GM20431 (cell line): ENCODE measurements around the gene GRIP2.

Source experiments
- in situ Hi-C: fragments of 300-500 bp; cut with MseI, MboI; formaldehyde crosslinking; loops from one replicate; pipeline ENCODE4 v1.15.0; 2020; ENCODE audit warnings: low sequenced_read_pairs; ENCODE audit not compliant: unreplicated experiment

Gene GRIP2

DNA sequence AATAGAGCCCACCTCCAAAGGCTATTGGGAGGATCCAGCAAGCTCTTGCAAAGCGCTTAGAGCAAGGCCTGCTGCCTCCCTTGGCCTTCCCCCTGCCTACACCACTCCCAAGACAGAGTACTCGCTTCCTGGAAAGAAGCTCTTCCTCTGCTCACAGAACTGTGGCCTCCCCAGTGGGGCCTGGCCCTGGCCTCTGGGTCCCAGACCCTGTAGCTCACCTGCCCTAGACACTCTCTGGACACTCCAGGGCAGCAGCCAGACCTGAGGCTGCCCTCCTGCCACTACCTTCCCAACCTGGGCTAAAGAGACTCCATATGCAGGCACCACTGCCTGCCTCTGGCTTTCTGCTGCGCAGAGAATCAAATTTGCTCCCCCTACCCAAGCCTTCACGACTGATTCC is 49.9 kb downstream of the GRIP2 start:
- in situ Hi-C loops = no loop called here

DNA sequence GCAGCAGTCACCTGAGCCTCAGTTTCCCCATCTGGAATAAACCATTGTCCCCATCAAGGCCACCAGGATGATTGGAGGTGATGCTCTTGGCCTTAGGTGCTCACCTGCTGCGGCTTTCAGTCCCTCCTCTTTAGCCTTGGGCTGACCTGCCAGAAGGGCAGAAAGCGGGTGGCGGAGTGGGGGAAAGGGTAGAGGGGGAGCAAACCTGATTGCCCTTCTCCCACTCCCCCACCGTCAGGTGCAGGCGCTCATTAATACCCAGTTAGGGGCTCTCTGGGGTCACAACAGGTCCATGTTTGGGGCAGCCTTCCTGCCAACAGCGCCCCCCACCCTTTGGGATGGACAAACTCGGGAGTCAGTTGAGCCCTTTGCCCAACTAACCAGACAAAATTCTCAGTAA is 50.5 kb downstream of the GRIP2 start:
- in situ Hi-C loops = no loop called here

DNA sequence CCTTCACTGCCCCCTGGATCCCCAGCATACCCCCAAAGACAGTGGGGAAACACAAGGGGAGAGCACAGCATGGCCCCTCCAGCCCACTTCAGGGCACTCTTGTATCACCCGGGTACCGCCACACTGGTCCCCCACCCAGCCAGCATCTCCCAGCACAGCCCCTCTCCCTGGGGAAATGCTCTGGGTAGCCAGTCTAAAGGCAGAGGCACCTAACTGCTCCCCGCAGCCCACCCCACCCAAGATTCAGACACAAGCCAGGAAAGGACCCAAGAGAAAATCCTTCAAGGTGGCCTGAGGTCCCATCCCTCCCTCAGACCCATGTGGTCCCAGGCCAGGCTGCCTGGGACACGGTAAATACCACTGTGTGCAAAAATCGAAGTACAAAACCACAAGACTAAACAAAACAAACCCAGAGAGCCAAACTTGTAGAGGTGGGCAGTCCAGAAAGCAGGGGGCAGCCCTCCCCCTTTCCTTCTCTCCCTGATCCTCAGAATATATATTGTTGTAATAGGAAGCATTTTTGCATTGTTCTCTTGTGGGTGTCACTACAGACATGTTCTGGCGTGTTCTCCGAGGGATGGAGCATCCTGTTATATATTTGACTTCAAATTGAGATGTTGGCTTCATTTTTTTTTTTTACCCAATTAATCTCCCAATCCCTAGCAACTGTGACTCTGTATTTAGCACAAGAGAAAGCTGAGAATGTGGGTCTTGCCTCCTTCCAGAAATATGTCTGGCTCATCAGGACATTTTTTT is 51.7 kb downstream of the GRIP2 start:
- in situ Hi-C loops = no loop called here

DNA sequence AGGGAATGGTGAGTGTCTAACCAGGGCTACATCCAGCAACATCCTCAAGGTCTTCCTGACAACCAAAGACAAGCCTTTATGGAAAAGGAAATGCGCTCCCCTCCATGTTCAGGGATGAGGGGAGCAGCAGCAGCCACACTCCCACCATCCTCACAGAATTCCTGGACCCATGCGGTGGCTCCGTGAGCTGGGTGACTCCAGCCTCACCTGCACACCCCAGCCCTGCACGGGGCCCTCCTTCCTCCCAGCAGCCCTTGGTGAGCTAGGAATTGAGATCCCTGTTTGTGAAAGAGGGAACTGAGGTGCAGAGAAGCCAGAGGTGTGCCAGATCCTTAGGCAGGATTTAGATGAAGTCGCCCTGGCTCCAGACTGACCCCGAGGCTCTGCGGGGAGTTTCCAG is 52.3 kb downstream of the GRIP2 start:
- in situ Hi-C loops = no loop called here

DNA sequence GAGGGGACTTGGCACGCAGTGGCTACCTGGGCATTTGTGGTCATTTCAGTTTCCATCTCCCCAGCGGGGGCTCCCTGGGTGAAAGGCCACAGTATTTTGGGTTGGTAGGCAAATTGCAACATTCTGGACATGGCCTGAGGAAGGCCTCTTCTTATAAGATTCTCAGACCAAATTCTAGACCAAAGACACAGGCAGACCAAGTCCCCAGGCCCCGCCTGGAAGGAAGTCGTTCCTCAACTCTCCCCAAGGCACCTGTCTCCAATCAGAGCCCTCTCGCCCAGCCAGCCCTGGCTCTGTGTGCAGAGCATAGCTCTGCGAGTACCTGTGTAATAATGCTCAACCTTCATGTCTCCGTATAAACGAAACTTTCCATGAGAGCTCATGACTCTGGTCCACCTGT is 53.1 kb downstream of the GRIP2 start:
- in situ Hi-C loops = no loop called here

DNA sequence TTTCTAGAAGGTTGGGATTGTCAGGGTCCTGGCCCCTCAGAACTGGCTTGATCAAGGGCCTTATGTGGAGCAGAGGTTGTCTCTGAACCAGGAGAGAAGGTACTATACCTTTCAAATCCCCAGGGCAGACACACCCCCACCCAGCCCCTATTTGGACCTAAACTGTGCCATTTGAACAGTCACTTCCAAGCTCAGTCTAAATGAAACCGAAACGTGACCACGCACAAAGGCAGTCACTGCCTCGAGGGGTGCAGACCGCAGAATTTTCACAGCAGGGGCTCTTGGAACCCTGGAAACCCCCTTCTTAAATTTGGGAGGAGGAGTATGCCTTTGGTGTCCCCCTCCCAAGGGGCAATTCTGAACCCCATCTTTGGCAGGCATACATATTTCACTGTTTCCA is 53.7 kb downstream of the GRIP2 start:
- in situ Hi-C loops = no loop called here

DNA sequence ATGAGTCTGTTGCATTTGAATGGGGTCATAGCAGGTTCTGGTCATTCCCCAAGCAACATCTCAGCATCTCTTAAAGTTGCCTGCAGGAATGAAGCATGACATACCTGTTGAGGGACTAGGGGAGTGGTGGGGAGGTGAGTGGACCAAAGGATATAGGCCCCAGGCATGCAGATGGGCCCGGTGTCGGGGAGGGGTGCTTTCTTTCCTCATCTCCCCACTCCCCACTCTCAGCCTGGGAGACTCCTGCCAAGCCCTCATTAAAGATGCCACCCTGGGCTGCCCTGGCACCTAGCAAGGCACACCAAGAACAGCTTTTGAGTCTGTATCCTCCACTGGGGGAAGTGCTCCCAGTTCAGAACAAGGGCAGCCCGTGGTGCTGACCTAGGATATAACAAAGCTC is 54.2 kb downstream of the GRIP2 start:
- in situ Hi-C loops = no loop called here

DNA sequence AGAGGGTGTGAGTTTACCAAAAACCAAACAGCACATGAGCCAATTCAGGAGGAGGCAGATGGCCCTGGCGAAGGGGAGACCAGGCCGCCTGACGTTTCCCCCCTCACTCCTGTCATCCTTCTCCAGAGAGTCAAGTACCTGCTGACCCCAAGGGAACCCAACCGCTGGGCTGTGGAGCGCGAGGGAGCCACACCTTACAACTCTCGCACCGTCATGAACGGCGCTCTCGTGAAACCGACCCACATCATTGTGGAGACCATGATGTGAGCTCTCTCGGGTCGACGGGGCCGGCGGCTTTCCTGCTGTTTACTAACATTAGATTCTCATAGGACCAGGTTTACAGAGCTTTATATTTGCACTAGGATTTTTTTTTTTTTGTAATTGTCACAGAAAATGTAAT is 55.4 kb downstream of the GRIP2 start:
- in situ Hi-C loops = no loop called here

DNA sequence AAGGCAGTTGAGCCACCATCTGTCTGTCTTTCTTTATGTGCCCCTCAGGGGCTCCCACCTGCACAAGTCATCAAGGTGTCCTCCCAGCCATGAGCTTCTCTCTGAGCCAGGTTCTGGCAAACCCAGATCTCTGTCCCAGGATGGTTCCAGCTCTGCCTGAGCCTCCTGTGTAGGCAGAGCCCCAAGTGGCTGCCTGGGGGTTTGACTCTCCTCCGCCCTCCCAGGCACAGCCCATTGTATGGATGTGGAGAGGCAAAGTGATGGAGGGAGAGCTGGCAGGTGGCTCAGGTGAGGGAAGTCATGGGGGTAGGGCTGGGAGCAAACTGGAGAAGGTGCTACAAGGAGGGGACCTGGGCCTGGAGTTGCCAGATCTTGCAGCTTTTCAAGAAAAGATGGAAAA is 56.9 kb downstream of the GRIP2 start:
- in situ Hi-C loops = no loop called here

DNA sequence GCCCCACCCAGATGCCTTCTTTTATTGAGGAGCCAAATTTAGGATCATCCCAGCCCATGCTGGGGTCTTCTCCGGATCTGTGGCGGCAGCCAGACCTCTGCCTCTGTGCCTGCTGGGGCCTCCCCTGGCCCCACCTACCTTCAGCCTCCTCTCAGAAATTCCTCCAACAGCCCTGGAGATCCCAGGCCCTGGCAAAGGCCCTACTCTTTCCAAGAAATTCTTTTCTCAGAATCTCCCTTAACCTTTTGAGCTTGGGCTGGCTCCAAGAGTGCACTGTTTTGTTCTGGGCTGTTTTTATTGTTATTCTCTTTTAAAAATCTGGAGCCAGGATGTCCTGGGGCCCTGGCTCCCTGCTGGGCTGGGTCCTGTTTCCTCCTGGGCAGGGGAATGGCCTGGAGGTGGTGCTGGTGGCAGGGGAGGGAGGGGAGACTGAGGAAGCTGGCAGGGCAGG is 57.8 kb downstream of the GRIP2 start:
- in situ Hi-C loops = no loop called here

DNA sequence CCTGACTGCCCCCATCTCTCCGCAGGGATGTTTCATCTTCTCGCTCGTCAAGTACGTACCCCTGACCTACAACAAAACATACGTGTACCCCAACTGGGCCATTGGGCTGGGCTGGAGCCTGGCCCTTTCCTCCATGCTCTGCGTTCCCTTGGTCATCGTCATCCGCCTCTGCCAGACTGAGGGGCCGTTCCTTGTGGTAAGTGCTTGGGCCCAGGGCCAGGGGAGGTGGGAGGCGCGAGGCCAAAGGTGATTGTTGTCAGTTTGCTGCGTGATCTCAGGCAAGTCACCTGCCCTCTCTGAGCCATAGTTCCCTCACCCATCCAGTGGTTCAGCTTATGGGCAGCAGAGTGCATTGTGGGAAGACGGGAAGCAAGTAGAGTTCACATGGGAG is 58.5 kb downstream of the GRIP2 start:
- in situ Hi-C loops = no loop called here

DNA sequence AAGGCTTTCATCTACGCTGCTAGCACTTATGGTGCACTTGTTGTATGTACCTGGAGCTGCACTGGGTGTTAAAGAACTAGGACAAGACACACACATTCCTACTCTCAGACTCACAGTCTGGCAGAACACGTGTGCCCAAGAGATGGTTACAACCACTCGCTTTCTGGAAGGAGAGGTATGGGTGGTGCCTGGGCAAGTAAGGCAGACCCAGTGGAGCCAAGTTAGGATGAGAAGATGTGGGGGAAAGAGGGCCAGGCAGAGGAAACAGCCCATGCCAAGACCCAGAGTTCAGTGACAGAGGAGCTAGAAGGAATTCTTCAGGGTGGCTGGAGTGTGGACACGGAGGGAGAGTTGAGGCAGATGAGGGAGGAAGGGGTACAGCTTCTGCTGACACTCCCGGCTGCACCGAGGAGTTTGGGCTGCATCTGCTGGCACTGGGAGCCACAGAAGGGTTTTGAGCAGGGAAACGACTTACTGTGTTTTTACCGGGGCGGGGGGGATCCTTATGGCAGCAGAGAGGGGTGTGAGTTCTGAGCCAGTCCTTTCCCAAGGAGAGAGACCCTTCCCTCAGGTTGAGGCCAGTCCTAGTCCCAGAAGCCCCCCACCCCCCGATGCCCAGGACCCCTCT is 59.0 kb downstream of the GRIP2 start:
- in situ Hi-C loops = no loop called here

DNA sequence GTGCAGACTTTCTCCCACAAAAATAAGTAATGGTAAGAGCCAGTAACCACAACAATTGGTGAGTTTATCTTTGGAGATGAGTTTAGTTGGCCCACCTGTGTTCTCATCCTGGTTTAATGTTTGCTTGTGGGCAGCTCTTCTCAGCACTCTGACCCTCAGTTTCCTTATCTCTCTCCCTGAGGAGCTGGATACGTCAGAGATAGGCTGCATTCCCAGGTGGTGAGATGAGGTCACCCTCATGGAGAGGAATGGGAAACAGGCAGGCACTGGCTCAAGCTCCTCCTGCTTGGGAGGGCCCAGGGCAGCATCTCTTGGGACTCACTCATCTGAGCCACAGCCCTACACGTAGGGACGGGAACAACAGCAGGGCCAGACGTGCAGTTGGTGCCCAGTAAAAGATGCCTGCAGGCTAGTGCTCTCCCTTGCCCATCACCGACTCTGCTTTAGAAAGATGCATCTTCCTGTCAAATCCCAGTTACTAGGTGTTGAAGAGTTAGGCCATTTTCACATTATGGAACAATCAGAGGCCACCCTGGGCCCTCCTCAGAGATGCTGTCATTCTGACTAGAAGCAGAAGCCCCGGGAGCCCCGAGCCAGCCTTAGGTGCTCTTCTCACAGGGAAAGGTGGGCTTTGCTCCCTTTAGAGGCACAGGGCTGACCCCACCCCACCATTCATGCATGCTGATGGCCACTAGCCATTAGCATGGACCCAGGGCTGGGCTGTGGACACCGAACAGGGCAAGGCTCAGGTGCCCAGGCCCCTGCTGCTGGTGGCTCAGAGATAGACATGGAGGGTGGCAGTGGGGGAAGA is 59.7 kb downstream of the GRIP2 start:
- in situ Hi-C loops = no loop called here

DNA sequence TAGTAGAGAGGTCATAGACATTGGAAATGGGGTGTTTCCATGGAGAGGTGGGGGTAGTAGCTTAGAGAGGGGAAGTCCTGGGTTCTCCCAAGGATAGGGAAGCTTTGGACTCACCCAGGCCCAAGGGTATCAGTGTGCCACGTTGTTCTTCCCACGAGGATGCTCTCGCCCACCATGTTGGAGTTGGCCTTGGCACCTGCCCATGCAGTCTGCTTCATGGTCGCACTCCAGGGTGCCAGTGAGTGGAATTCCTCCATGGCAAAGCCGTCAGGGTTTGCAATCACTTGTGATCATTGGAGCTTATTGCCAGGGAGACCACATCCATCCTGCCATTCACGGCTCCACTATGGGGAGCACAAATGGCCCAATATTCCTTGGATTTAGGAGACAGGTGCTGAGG is 60.6 kb downstream of the GRIP2 start:
- in situ Hi-C loops = no loop called here

DNA sequence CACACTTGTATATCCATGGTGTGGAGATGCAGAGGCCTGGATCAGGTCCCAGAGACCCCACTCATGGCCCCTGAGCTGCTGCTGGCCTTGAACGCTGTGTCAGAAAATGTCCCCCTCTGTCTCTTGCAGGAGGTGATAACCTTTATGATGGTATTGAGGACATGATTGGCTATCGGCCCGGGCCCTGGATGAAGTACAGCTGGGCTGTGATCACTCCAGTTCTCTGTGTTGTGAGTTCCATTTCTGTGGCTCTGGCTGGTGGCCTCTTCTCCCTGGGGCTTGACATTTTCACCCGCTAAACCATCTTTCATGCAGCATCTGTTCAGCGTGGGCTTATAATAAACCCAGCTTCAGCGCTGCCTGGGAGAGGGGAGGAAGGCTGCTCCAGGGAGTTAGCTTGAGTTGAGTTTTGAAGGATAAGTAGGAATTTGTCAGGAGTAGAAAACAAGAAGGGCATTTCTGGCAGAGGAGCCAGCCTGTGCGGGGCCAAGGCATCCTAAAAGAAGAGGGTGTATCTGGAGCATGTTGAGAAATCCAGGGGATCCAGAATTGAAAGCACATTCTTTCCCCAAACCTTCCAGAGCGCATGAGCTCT is 61.1 kb downstream of the GRIP2 start:
- in situ Hi-C loops = no loop called here

DNA sequence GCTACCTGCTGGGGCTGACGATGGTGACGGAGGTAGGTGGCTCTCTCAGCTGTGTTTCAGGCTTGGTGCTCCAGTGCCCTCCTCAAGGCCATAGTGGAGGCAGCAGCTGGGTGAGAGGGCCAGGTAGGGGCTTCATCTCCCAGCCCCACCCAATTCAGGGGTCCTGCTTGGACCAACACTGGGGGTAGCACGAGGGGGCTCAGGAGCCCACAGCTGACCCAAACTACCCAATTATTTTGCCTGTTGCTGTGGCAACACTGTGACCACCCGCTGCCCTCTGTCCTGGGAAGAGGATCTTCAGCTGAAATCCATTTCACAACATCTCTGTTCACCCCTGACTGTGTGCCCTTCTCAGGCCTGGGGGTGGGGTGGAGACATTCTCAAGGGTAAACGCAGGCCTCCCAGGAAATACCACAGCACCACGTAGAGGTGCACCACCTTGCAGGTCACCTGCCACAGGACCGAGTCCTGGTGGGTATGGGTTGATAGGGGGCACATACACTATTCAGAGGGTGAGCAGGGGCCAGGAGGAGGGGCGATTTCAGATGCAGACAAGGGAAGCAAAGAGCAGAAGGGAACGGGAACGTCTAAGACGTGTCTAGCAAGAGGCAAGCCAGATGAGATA is 62.7 kb downstream of the GRIP2 start:
- in situ Hi-C loops = no loop called here

DNA sequence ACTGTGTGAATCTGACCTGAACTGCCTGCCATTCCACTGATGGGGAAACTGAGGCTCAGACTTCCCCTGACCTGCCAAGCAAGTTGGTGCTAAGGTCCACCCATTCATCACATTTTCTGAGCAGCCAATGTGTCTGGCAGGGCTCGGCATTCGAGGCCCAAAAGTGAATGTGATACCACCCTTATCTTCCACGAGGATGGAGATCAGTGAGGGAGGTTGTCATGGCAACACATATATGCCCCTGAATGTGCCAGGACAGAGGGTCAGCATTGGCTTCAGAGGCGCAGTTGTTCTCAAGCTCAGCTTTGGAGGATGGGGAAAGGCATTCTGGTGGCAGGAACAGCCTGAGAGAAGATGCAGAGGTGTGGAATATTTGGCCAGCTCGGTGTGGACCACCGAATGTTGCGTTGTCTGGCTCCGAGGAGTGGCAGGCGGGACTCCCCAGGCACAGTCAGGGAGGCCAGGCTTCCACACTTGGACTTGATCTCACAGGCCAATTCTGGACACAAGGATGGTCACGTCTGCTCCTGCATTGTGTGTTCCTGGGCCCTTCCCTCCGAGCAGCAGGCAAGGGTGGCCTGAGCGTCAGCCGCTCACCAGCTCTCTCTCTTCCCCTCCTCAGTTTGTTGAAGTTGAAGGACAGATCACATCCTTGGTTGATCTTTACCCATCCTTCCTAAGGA is 63.4 kb downstream of the GRIP2 start:
- in situ Hi-C loops = no loop called here

DNA sequence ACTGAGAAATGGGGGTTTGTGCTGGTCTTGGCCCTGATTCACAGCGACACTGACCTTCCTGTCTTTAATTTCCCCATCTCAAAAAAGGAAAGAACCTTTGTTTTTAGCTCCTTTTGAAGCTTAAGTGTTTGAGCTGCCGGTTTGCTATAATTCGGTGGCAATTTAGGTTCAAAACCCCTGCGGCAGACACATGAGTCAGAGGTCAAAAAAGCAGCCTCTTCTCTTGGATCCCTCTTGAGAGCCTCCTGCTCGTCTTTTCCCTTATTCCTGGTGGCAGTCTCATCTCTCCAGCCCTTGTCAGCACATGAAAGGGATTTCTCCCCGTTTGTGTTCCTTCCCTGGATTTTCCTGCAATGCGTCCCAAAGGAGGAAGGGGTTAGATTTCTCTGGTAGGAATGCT is 64.5 kb downstream of the GRIP2 start:
- in situ Hi-C loops = no loop called here

DNA sequence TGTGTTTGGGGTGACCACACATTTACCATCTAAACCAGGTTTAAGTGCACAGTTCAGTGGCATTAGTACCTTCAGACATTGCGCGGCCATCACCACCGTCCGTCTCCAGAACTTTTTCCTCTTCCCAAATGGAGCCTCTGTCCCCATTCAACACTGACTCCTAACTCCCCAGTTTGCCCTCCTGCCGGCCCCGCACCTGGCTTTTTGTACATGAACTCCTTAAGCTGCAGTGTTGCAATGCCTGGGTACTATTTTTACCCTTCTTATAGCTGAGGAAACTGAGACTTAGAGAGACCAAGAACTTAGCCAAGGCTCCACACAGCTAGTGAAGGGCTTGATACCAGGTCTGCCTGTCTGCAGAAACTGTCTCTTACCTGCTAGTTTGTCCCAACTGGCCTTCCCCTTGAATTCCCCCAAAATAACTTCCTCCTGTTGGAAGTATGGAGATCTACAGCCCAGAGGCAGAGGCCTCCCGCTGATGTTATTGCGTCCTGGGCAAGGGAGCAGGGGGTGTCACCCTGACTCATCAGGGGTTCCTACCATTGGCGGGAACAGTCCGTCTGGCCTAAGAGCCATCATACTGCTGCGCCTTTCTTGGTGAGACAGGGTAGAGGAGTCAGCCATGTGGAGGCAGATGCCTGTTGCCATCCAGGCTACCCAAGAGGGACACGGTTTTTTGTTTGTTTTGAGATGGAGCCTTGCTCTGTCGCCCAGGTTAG is 65.6 kb downstream of the GRIP2 start:
- in situ Hi-C loops = no loop called here
